Choroid plexus epithelial cell (primary cell): ENCODE measurements around the gene KLF7.

Experiments used
- DNase-seq: peaks from one replicate; pipeline ENCODE4 v3.0.0-alpha.2; 2010; ENCODE audit warnings: low read depth
- H3K4me3 ChIP-seq: 2 replicates; pipeline ENCODE4 v1.5.1; 2011; ENCODE audit warnings: low read depth, mild to moderate bottlenecking, control low read depth, low read length, moderate library complexity
- TF ChIP-seq, protein P1 (sequence below): conservative IDR thresholded peaks from 2 replicates; pipeline ENCODE4 v1.5.1; 2011; ENCODE audit warnings: low read depth, mild to moderate bottlenecking, control low read depth, inconsistent platforms, low read length, moderate library complexity

Gene KLF7

DNA sequence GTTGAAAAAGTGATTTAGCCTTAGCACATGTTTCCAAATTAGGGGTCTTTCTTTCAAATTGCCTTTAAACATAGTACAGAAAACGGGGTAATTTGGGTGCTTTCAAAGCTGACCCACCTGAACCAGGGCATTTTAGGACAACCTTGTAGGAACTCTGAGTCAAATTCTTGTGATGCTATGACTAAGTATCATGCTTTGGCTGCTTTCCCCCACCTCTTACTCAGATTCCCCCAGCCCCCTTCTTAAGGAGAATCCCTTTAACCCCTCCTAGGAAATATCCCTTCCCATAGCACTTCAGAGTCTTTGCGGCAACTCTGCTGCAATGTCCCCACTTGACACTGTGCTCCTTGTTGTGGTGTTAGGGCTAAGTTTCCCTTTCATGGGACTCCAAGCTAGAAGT lies 18.6 kb upstream of the KLF7 start:
- peak; percentile 60 for DNase-seq
- H3K4me3 ChIP-seq = no peak overlapping the region
- TF ChIP-seq, protein P1, sequence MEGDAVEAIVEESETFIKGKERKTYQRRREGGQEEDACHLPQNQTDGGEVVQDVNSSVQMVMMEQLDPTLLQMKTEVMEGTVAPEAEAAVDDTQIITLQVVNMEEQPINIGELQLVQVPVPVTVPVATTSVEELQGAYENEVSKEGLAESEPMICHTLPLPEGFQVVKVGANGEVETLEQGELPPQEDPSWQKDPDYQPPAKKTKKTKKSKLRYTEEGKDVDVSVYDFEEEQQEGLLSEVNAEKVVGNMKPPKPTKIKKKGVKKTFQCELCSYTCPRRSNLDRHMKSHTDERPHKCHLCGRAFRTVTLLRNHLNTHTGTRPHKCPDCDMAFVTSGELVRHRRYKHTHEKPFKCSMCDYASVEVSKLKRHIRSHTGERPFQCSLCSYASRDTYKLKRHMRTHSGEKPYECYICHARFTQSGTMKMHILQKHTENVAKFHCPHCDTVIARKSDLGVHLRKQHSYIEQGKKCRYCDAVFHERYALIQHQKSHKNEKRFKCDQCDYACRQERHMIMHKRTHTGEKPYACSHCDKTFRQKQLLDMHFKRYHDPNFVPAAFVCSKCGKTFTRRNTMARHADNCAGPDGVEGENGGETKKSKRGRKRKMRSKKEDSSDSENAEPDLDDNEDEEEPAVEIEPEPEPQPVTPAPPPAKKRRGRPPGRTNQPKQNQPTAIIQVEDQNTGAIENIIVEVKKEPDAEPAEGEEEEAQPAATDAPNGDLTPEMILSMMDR = no peak

DNA sequence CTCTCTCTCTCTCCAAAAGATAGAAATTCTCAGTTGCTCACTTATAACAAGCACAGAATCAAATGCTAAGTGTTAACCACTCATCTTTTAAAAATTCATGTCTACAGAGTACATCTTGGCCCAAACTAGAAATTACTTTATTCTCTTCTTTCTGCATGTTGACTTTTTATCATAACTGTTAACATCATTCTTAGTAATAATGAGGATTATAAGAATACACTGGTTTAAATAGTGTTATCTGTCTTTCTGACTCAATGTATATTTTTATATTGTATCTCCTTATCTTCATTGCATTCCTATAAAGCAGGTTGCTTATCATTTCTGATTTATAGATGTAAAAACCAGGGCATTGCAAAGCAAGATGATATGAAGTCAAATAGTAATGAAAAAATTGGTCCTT lies 17.8 kb upstream of the KLF7 start:
- TF ChIP-seq, protein P1 = no peak
- no peak for DNase-seq
- H3K4me3 ChIP-seq = no peak overlapping the region

DNA sequence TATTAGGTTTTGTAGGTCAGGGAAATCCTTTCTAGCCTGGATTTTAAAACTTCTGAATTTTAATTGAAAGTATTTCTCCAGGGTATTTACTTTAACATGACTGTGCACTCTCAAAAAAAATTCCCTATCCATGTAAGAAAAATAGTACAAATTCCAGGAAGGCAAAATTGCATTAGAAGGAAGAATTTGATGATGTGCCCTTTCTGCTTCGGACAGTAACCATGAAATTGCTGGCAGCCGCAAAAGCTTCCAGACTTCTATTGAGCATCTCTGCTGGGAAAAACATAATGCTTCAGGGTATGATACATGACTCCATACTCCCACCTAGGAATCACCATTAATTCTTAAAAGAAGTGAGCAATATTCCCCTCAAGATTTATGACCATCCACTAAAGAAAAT lies 17.2 kb upstream of the KLF7 start:
- TF ChIP-seq, protein P1 = no peak
- no peak overlapping the region for H3K4me3 ChIP-seq
- peak; percentile 44 for DNase-seq

DNA sequence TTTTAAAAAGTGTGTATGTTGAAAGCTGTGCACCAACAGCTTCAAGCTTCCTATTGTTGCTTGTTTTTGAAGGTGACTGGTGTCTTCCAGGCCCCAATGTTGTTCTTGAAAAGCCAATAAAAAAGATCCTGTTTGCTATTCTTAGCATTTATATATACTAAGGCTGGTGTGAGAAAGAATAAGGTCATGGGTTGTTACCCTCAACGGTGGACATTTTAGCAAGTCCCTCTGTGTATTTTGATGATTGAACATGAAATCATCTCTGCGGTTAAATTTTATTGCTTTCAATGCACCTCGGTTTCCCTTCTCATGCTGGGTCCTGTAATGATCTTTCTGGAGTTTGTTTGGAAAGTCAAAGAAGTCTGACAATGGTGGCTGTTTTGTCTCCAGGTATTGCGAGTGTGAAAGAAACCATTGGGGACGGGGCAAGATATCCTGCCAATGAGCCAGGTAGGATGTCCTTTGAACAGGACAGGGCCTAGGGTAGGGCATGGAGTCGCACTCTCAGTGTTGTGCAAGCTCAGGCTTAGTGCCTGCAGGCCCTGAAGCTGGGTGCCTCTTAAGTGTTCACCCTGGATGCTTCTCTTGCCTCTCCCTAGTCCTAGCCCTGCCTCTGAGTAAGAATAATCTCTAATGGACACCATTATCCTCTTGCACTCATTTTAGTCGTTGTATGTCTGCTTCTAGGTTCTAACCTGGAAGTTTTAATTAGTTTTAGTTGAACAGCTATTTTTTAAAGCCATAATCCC lies 16.0 kb upstream of the KLF7 start:
- DNase-seq = no peak
- TF ChIP-seq, protein P1 = no peak
- no peak overlapping the region for H3K4me3 ChIP-seq

DNA sequence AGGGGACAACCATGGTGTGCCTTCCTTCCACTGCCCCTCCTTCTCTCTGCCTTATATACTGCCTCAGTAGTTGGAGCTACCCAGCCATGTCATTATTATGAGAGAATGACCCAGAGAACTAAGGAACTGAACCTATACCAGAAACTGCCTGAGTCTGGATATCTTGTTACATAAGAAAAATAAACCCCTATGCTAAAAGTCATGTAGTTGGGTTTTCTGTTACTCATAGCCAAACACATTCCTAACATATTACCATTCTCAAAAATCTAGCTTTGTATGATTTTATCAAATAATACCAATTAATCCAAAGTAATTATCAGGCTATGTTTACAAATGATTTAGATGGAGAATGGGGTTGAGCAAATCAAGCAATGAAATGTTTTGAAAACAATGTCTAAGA lies 15.0 kb upstream of the KLF7 start:
- H3K4me3 ChIP-seq = no peak overlapping the region
- TF ChIP-seq, protein P1 = no peak
- DNase-seq = peak; percentile 69

- no peak for DNase-seq
- H3K4me3 ChIP-seq = no peak overlapping the region
- TF ChIP-seq, protein P1 = no peak
Observed at GRCh38 chr2:207176247-207176646, 10.5 kb upstream of the KLF7 start.

DNA sequence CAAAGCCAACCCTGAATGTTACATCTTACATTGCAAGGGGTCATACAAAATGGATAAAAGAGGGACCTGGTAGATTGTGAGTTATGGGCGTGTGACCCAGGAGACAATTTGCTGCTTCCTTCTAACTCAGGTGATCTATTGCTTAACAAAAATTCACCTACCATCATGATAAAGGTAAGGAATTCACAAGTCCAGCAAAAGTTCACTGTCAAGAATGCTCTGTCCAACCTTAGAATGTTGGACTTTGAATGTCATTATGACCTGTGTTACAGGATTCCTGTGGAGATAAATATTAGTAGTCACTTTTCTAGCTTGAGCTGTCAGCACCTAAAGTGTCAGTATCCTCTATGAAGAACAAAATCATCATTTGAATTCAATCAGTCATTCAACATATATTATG lies 7.9 kb upstream of the KLF7 start:
- TF ChIP-seq, protein P1 = no peak
- H3K4me3 ChIP-seq = no peak overlapping the region
- DNase-seq = no peak
